Measurements from ENCODE around the gene CABLES2. TPM values are rescaled to one million over a fixed set of nuclear protein-coding genes. Genes with fewer than 3 reads are reported as not detected.
A peak's percentile ranks its signal among the peaks of the same experiment; 100 is the strongest.

The CABLES2 gene
- total and polyA plus RNA-seq, 4 donors: 0.92 to 3.2 (median 2.0) TPM

DNA sequence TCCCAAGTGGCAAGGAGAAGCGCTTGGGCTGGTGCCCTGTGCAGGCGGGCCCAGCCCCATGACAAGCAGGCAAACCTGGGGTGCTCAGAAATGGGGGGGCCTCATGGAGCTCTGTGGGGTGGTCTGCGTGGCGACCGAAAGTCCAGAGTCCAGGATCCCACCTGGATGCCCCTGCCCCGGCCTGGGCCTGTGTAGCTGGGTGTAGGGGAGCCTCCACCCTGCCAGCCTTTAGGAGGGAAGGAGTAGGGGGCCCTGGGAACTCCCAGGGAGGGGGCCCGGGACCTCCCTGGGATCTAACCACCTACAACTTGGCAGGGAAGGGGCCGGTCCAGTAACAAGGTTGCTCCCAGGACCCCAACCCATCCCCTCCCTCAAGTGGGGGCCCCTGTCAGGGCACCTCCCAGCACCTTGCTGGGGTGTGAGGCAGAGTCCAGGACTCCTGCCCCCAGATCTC, 35.5 kb downstream of the CABLES2 start:
- TF ChIP-seq MAX (IDR thresholded peaks at IDR 0.05) (no peak), RXRA (IDR thresholded peaks at IDR 0.05) (no peak), FOXA2 (IDR thresholded peaks at IDR 0.05) (no peak), SP1 (IDR thresholded peaks at IDR 0.05) (no peak), YY1 (IDR thresholded peaks at IDR 0.05) (no peak), ZBTB33 (IDR thresholded peaks at IDR 0.05) (no peak), FOXA1 (IDR thresholded peaks at IDR 0.05) (no peak), HNF4G (IDR thresholded peaks at IDR 0.05) (no peak), NR2F2 (IDR thresholded peaks at IDR 0.05) (no peak), GABPA (IDR thresholded peaks at IDR 0.05 in 1 of 2, conservative IDR thresholded peaks at IDR 0.05 in 1 of 2) (no peak), ATF3 (IDR thresholded peaks at IDR 0.05) (no peak)
- Histone ChIP-seq H3K4me3 (ENCODE audit: low read depth in 1 of 3, low read length in 3 of 3) (no peak overlapping the region), H3K27me3 (ENCODE audit: control insufficient read depth in 4 of 4, insufficient read depth in 4 of 4, low read length in 3 of 4) (no peaks in the 10 kb centered on the region), H3K36me3 (ENCODE audit: control insufficient read depth in 4 of 4, insufficient read depth in 3 of 4, low read depth in 1 of 4, low read length in 3 of 4) (no peaks in the 10 kb centered on the region), H3K9ac (ENCODE audit: low read depth in 1 of 2, low read length in 2 of 2) (no peak overlapping the region), H3K4me1 (ENCODE audit: control insufficient read depth in 4 of 4, insufficient read depth in 4 of 4, low read length in 3 of 4) (peaks cover 32 to 67% (median 44%) of the 10 kb centered on the region in 4 donors), H3K9me3 (ENCODE audit: control insufficient read depth in 4 of 4, low read length in 3 of 4) (no peaks in the 10 kb centered on the region), H3K27ac (ENCODE audit: low read depth in 1 of 2, low read length in 2 of 2) (no peak overlapping the region)
- no peak for DNase-seq (ENCODE audit: low spot score)
- 87% methylated on average over 8 of the region's 8 CpGs for WGBS

DNA sequence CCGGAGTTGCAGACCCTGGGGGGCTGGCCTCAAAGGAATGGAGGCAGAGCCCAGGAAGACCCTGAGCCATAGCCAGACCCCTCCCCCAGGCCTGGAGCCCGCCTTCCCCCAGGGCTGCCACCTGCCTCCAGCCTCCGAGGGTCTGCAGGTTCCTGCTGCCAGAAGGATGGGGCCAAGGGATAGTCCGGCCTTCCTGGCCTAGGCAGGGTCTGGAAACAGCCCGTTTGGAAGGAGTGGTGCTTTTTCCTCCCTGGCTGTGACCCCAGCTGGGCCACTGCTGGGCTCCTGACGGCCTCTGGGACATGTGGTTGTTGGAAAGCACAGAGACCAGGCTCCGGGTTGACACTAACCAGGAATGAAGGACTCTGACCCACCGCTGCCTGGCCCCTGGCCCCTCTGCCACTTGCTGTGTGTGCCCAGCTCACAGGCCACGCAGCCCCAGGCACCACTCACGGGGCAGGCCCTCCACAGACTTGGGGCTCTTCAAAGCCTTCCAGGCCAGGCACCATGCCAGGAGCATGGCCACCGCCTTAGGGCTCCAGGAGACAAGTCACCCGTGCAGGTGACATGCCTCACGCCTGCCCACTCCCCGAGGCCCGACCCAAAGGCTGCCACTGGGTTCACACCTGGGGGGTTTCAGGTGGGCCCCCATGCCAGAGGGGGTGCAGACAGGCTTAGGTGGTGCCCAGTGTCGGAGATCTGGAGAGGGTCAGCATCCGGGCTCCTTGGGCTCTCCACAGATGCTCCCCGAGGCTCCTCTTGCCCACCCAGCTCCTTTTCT, 36.1 kb downstream of the CABLES2 start:
- no peak for DNase-seq (ENCODE audit: low spot score)
- WGBS: 63% methylated on average over 18 of the region's 18 CpGs
- H3K27me3 ChIP-seq (ENCODE audit: control insufficient read depth in 4 of 4, insufficient read depth in 4 of 4, low read length in 3 of 4): no peaks in the 10 kb centered on the region
- H3K36me3 ChIP-seq (ENCODE audit: control insufficient read depth in 4 of 4, insufficient read depth in 3 of 4, low read depth in 1 of 4, low read length in 3 of 4): no peaks in the 10 kb centered on the region
- H3K4me3 ChIP-seq (ENCODE audit: low read depth in 1 of 3, low read length in 3 of 3): no peak overlapping the region
- no peaks in the 10 kb centered on the region for H3K9me3 ChIP-seq (ENCODE audit: control insufficient read depth in 4 of 4, low read length in 3 of 4)
- TF ChIP-seq, protein P1, sequence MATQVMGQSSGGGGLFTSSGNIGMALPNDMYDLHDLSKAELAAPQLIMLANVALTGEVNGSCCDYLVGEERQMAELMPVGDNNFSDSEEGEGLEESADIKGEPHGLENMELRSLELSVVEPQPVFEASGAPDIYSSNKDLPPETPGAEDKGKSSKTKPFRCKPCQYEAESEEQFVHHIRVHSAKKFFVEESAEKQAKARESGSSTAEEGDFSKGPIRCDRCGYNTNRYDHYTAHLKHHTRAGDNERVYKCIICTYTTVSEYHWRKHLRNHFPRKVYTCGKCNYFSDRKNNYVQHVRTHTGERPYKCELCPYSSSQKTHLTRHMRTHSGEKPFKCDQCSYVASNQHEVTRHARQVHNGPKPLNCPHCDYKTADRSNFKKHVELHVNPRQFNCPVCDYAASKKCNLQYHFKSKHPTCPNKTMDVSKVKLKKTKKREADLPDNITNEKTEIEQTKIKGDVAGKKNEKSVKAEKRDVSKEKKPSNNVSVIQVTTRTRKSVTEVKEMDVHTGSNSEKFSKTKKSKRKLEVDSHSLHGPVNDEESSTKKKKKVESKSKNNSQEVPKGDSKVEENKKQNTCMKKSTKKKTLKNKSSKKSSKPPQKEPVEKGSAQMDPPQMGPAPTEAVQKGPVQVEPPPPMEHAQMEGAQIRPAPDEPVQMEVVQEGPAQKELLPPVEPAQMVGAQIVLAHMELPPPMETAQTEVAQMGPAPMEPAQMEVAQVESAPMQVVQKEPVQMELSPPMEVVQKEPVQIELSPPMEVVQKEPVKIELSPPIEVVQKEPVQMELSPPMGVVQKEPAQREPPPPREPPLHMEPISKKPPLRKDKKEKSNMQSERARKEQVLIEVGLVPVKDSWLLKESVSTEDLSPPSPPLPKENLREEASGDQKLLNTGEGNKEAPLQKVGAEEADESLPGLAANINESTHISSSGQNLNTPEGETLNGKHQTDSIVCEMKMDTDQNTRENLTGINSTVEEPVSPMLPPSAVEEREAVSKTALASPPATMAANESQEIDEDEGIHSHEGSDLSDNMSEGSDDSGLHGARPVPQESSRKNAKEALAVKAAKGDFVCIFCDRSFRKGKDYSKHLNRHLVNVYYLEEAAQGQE (IDR thresholded peaks at IDR 0.05): peak; percentile 28
- TF ChIP-seq RXRA (IDR thresholded peaks at IDR 0.05): peak in 1 of 2 donors; percentile 82
- no peak for TF ChIP-seq ZBTB33 (IDR thresholded peaks at IDR 0.05)
- TF ChIP-seq TAF1 (conservative IDR thresholded peaks at IDR 0.05): no peak
- TF ChIP-seq HNF4A (conservative IDR thresholded peaks at IDR 0.05): peak in 1 of 2 donors; percentile 96
- TF ChIP-seq FOXA2 (IDR thresholded peaks at IDR 0.05): peak; percentile 16
- TF ChIP-seq JUND (IDR thresholded peaks at IDR 0.05): peak in 1 of 2 donors; percentile 8
- TF ChIP-seq GABPA (IDR thresholded peaks at IDR 0.05 in 1 of 2, conservative IDR thresholded peaks at IDR 0.05 in 1 of 2): peak in 1 of 2 donors; percentile 20
- peaks cover 34 to 67% (median 44%) of the 10 kb centered on the region in 4 donors for H3K4me1 ChIP-seq (ENCODE audit: control insufficient read depth in 4 of 4, insufficient read depth in 4 of 4, low read length in 3 of 4)
- no peak overlapping the region for H3K9ac ChIP-seq (ENCODE audit: low read depth in 1 of 2, low read length in 2 of 2)
- peak overlapping the region; percentile 55 to 57 for H3K27ac ChIP-seq (ENCODE audit: low read depth in 1 of 2, low read length in 2 of 2)

Data from liver (tissue), 9 donors.